GM23338 (cell line): Measurements from ENCODE around the gene CLCN1. TPM values are rescaled to one million over a fixed set of nuclear protein-coding genes. Genes with fewer than 3 reads are reported as not detected.

Experiments used
- CTCF ChIP-seq, 2 experiments: fragments of 200-600 bp in 1 of 2; sonication (generic) in 1 of 2; conservative IDR thresholded peaks; 2 replicates each; pipeline versions ENCODE4 v1.5.1 to v1.6.1; 2016 to 2017; ENCODE audit warnings: antibody characterized with exemption in 2 of 2, low read depth in 2 of 2, mild to moderate bottlenecking in 2 of 2, moderate library complexity in 1 of 2
- EZH2 ChIP-seq: fragments of 200-600 bp; sonication (generic); IDR thresholded peaks from one replicate; pipeline ENCODE4 v1.8.0; 2017; ENCODE audit warnings: antibody characterized with exemption, mild to moderate bottlenecking, low read depth; ENCODE audit not compliant: unreplicated experiment
- EZH2phosphoT487 ChIP-seq: fragments of 200-600 bp; sonication (generic); IDR thresholded peaks from one replicate; pipeline ENCODE4 v1.8.1; 2018; ENCODE audit warnings: antibody characterized with exemption; ENCODE audit not compliant: unreplicated experiment
- NANOG ChIP-seq: IDR thresholded peaks from 2 replicates; pipeline ENCODE4 v1.6.1; 2016; ENCODE audit warnings: antibody characterized with exemption, borderline replicate concordance
- ZNF114 ChIP-seq: fragments of 250-450 bp; sonication (Bioruptor Pico); IDR thresholded peaks from 2 replicates; pipeline ENCODE4 v1.5.0; 2020; ENCODE audit warnings: mild to moderate bottlenecking, moderate library complexity
- microRNA-seq: library from miRNA; unstranded; fragments of <30 nt; microRNA quantifications from one replicate; pipeline ENCODE4, GENCODE V29; 2017
- polyA plus RNA-seq: library from polyadenylated mRNA; unstranded; fragments of >200 nt; fragmentation: Nextera tagmentation; extraction: Ambion mirVana; gene quantifications from 2 replicates; pipeline ENCODE4 v1.2.1, GENCODE V29; 2016
- small RNA-seq: library from RNA; depleted of rRNA; stranded (forward); fragments of <200 nt; gene quantifications from one replicate; pipeline ENCODE3, GENCODE V24; 2014; ENCODE audit warnings: low replicate concordance
- total RNA-seq: library from RNA; depleted of rRNA; stranded (reverse); fragments of >200 nt; shearing (Covaris generic); gene quantifications from 2 replicates; pipeline ENCODE4 v1.2.3, GENCODE V29; 2014; rRNA removed

The CLCN1 gene
- total and polyA plus RNA-seq, 2 experiments from 2014 or later, result 0.38 to 0.48 TPM

GRCh38 chr7:143401265-143401664, 85.4 kb downstream of the CLCN1 start (continued):
- TF ChIP-seq CTCF (conservative IDR thresholded peaks at IDR 0.05; ENCODE audit: low read depth in 2 of 2), result no peak
- no peak for TF ChIP-seq EZH2phosphoT487
- TF ChIP-seq ZNF114, result no peak
- TF ChIP-seq EZH2, result no peak
- no peak for TF ChIP-seq NANOG

Small RNAs within 50 kb of the gene (microRNA-seq; reads per million reads assigned to microRNA genes)
- gene MIR6892, result not detected

Small RNAs within 50 kb of the gene (small RNA-seq; reads per million reads assigned to genes)
- 0.45 reads per million, percentile 30 among the genes with 10 or more reads in this experiment for gene MIR6892
- gene RN7SL481P, result not detected
- not detected for gene RN7SL535P

Other genes with a start within 250 kb of the CLCN1 start
- not detected in 2 replicates for gene PIP, start 184.0 kb upstream of the CLCN1 start, total RNA-seq
- gene PIP, start 184.0 kb upstream of the CLCN1 start, polyA plus RNA-seq, result not detected in 2 replicates
- 0.21 TPM in 1 of 2 replicates, not detected in the other for gene TAS2R39, start 132.7 kb upstream of the CLCN1 start, total RNA-seq
- not detected in 2 replicates for gene TAS2R39, start 132.7 kb upstream of the CLCN1 start, polyA plus RNA-seq
- not detected in 2 replicates for gene TAS2R40, start 94.1 kb upstream of the CLCN1 start, total RNA-seq
- not detected in 2 replicates for gene TAS2R40, start 94.1 kb upstream of the CLCN1 start, polyA plus RNA-seq
- 26.4 and 27.3 TPM in 2 replicates for gene GSTK1, start 52.7 kb upstream of the CLCN1 start, total RNA-seq
- gene GSTK1, start 52.7 kb upstream of the CLCN1 start, polyA plus RNA-seq, result 26.3 and 27.5 TPM in 2 replicates
- gene TMEM139, start 31.2 kb upstream of the CLCN1 start, total RNA-seq, result 2.3 and 3.6 TPM in 2 replicates
- gene TMEM139, start 31.2 kb upstream of the CLCN1 start, polyA plus RNA-seq, result 1.7 and 3.3 TPM in 2 replicates
- 15.7 and 21.8 TPM in 2 replicates for gene CASP2, start 27.8 kb upstream of the CLCN1 start, total RNA-seq
- gene CASP2, start 27.8 kb upstream of the CLCN1 start, polyA plus RNA-seq, result 13.7 and 17.7 TPM in 2 replicates
- 28.8 and 30.2 TPM in 2 replicates for gene FAM131B, start 46.6 kb downstream of the CLCN1 start, total RNA-seq
- 4.7 and 5.4 TPM in 2 replicates for gene FAM131B, start 46.6 kb downstream of the CLCN1 start, polyA plus RNA-seq
- 132 and 141 TPM in 2 replicates for gene ZYX, start 65.2 kb downstream of the CLCN1 start, total RNA-seq
- 108 and 111 TPM in 2 replicates for gene ZYX, start 65.2 kb downstream of the CLCN1 start, polyA plus RNA-seq
- 119 and 154 TPM in 2 replicates for gene EPHA1, start 92.7 kb downstream of the CLCN1 start, total RNA-seq
- gene EPHA1, start 92.7 kb downstream of the CLCN1 start, polyA plus RNA-seq, result 60.7 and 66.1 TPM in 2 replicates
- gene TAS2R60, start 127.3 kb downstream of the CLCN1 start, total RNA-seq, result 4.0 and 5.0 TPM in 2 replicates
- gene TAS2R60, start 127.3 kb downstream of the CLCN1 start, polyA plus RNA-seq, result 0.37 TPM in 1 of 2 replicates, not detected in the other
- 1.2 and 2.9 TPM in 2 replicates for gene TAS2R41, start 161.8 kb downstream of the CLCN1 start, total RNA-seq
- gene TAS2R41, start 161.8 kb downstream of the CLCN1 start, polyA plus RNA-seq, result not detected in 2 replicates